ENCODE data around the gene DTD2. TPM values are rescaled to one million over a fixed set of nuclear protein-coding genes. Genes with fewer than 3 reads are reported as not detected.

DTD2 gene
- total and polyA plus RNA-seq, 2 of the 8 experiments (the other 6 are each of a cell fraction or from before 2014, with no cell fraction given), result 12.0 to 19.5 TPM

DNA sequence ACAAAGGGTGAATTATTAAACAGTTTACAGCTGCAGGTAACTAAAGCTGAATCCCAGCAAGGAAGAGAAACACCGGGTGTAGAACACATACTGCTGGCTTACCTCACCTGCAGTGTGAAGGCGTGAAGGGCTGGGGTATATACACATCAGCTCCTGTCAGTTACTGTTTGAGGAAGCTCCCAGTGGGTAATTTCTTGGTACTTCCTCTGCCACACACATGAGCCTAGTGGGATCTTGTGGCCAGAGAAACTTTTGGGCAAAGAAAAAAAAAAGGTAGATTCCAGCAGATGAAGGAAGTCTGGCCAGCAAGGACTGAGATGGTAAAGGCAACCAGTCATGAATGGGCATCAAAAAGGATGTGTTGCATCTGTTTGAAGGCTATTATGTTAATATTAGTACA is 44.6 kb upstream of the DTD2 start:
- Histone ChIP-seq H4K20me1 (replicated peaks in 1 of 2; ENCODE audit: control insufficient read depth in 1 of 2, insufficient read depth in 2 of 2, low read length in 2 of 2) (no peaks in the 10 kb centered on the region), H2BK20ac (ENCODE audit: low read length) (no peak overlapping the region), H3K4me1 (replicated peaks in 1 of 4; ENCODE audit: control insufficient read depth in 3 of 4, insufficient read depth in 4 of 4, low read length in 3 of 4) (no peaks in the 10 kb centered on the region), H2BK120ac (replicated peaks; ENCODE audit: low read depth, low read length) (no peak overlapping the region), H2AFZ (ENCODE audit: low read length) (0 out of 2 replicates have a peak overlapping the region, but pooled peaks have one; percentile 40), H3K79me1 (ENCODE audit: low read depth, low read length) (no peaks in the 10 kb centered on the region), H3K14ac (ENCODE audit: insufficient read length) (no peak overlapping the region), H2BK15ac (ENCODE audit: low read length) (no peak overlapping the region), H3K23me2 (ENCODE audit: low read depth, low read length) (no peaks in the 10 kb centered on the region), H4K5ac (ENCODE audit: insufficient read length, low read depth, low read length) (no peak overlapping the region), H2AK5ac (ENCODE audit: low read depth, low read length) (no peak overlapping the region), H3K4ac (replicated peaks; ENCODE audit: insufficient read length, low read depth, low read length) (no peak overlapping the region), H3K79me2 (ENCODE audit: control insufficient read depth in 1 of 2, insufficient read depth in 2 of 2, low read length in 2 of 2) (no peaks in the 10 kb centered on the region), H3K4me2 (ENCODE audit: insufficient read depth in 1 of 2, low read depth in 2 of 2, low read length in 2 of 2) (no peak overlapping the region), H3K4me3 (ENCODE audit: extremely low read depth in 1 of 4, insufficient read depth in 2 of 4, low read depth in 3 of 4, low read length in 4 of 4) (no peak overlapping the region), H2BK5ac (ENCODE audit: low read depth, low read length) (no peak overlapping the region), H4K91ac (replicated peaks; ENCODE audit: insufficient read length, low read length) (no peak overlapping the region), H3K23ac (ENCODE audit: insufficient read length) (no peak overlapping the region), H3K56ac (replicated peaks; ENCODE audit: insufficient read length, low read depth, low read length) (no peak overlapping the region), H3K9me3 (ENCODE audit: insufficient read depth in 2 of 2, low read depth in 1 of 2, low read length in 1 of 2) (no peaks in the 10 kb centered on the region), H3K27me3 (replicated peaks in 1 of 4; ENCODE audit: control insufficient read depth in 3 of 4, extremely low read depth in 1 of 4, insufficient read depth in 3 of 4, low read length in 3 of 4) (no peaks in the 10 kb centered on the region), H4K8ac (ENCODE audit: extremely low read depth, insufficient read depth, low read length) (no peak overlapping the region), H3K36me3 (ENCODE audit: control insufficient read depth in 2 of 4, insufficient read depth in 4 of 4, low read length in 3 of 4) (no peaks in the 10 kb centered on the region), H3K27ac (ENCODE audit: low read depth, low read length) (no peak overlapping the region), H2BK12ac (ENCODE audit: low read depth, low read length) (no peak overlapping the region), H3K18ac (ENCODE audit: extremely low read depth, low read length) (no peak overlapping the region), H3K9ac (replicated peaks in 1 of 4; ENCODE audit: extremely low read depth in 1 of 4, low read depth in 3 of 4, low read length in 3 of 4) (no peak overlapping the region)
- TF ChIP-seq TCF12 (IDR thresholded peaks at IDR 0.05; ENCODE audit: low read depth, low read length) (no peak), TAF1 (IDR thresholded peaks at IDR 0.05; ENCODE audit: low read depth, low read length) (no peak), RNF2 (IDR thresholded peaks at IDR 0.05; ENCODE audit: borderline replicate concordance, low read depth, low read length, missing control alignments, poor library complexity, severe bottlenecking) (no peak), SIX5 (IDR thresholded peaks at IDR 0.05; ENCODE audit: low read depth, low read length) (no peak), KDM4A (IDR thresholded peaks at IDR 0.05; ENCODE audit: low read depth, low read length, severe bottlenecking) (no peak), GTF2F1 (IDR thresholded peaks at IDR 0.05; ENCODE audit: borderline replicate concordance, low read depth, low read length) (no peak), SP1 (IDR thresholded peaks at IDR 0.05; ENCODE audit: low read depth, low read length) (no peak), KDM5A (IDR thresholded peaks at IDR 0.05; ENCODE audit: low read length) (no peak), RFX5 (IDR thresholded peaks at IDR 0.05; ENCODE audit: borderline replicate concordance, low read depth, low read length) (no peak), POLR2A (IDR thresholded peaks at IDR 0.05; ENCODE audit: control extremely low read depth in 1 of 2, low read depth in 2 of 2, low read length in 2 of 2) (no peak), CBX8 (IDR thresholded peaks at IDR 0.05; ENCODE audit: borderline replicate concordance, low read depth, low read length) (no peak), CHD2 (IDR thresholded peaks at IDR 0.05; ENCODE audit: low read length) (no peak), BCL11A (IDR thresholded peaks at IDR 0.05; ENCODE audit: low read depth in 2 of 2, low read length in 2 of 2) (no peak)
- TF ChIP-seq, protein P1, sequence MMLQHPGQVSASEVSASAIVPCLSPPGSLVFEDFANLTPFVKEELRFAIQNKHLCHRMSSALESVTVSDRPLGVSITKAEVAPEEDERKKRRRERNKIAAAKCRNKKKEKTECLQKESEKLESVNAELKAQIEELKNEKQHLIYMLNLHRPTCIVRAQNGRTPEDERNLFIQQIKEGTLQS (IDR thresholded peaks at IDR 0.05; ENCODE audit: insufficient read depth, low read depth, low read length), result no peak
- DNase-seq (ENCODE audit: low read depth in 1 of 2, low spot score in 2 of 2) (no peak), FAIRE-seq (no peak)
- ChIA-PET CTCF (ENCODE audit: partially characterized antibody) (interaction anchor here (1.3 kb wide), 1 partner anchor 8 kb away, joined by 4 read pairs; no protein-coding TSS in a partner anchor), POLR2A (ENCODE audit: partially characterized antibody) (no interaction called here)
- WGBS, 2 experiments (ENCODE audit: extremely low coverage in 1 of 2, insufficient coverage in 1 of 2, insufficient read length in 1 of 2, insufficient replicate concordance in 2 of 2, low coverage in 1 of 2, low lambda C conversion rate in 2 of 2, missing lambda C conversion rate in 1 of 2), result 68% methylated on average over 2 of the region's 2 CpGs; no CpG with 5 or more reads in 1 of the 2 experiments
